Measurements from ENCODE around the gene CPB2. TPM values are rescaled to one million over a fixed set of nuclear protein-coding genes. Genes with fewer than 3 reads are reported as not detected.

Gene CPB2
- total and polyA plus RNA-seq, 2 of the 8 experiments (the other 6 are each of a cell fraction or from before 2014, with no cell fraction given) = not detected

- no peaks in the 10 kb centered on the region for H3K9me3 ChIP-seq (ENCODE audit: insufficient read depth in 2 of 2, low read depth in 1 of 2, low read length in 1 of 2)
- H3K23ac ChIP-seq (ENCODE audit: insufficient read length) = no peak overlapping the region
- H4K20me1 ChIP-seq (replicated peaks in 1 of 2; ENCODE audit: control insufficient read depth in 1 of 2, insufficient read depth in 2 of 2, low read length in 2 of 2) = no peaks in the 10 kb centered on the region
- no peaks in the 10 kb centered on the region for H3K79me2 ChIP-seq (ENCODE audit: control insufficient read depth in 1 of 2, insufficient read depth in 2 of 2, low read length in 2 of 2)
- H3K4ac ChIP-seq (replicated peaks; ENCODE audit: insufficient read length, low read depth, low read length) = no peak overlapping the region
- no peak for DNase-seq (ENCODE audit: low read depth in 1 of 2, low spot score in 2 of 2)
- no peak overlapping the region for H2BK120ac ChIP-seq (replicated peaks; ENCODE audit: low read depth, low read length)
- H4K91ac ChIP-seq (replicated peaks; ENCODE audit: insufficient read length, low read length) = no peak overlapping the region
- no peak overlapping the region for H4K5ac ChIP-seq (ENCODE audit: insufficient read length, low read depth, low read length)
- no peak overlapping the region for H3K27ac ChIP-seq (ENCODE audit: low read depth, low read length)
- H3K23me2 ChIP-seq (ENCODE audit: low read depth, low read length) = no peaks in the 10 kb centered on the region
- H3K4me1 ChIP-seq (replicated peaks in 1 of 4; ENCODE audit: control insufficient read depth in 3 of 4, insufficient read depth in 4 of 4, low read length in 3 of 4) = peaks cover 0 to under 1% (median 0%) of the 10 kb centered on the region in 4 experiments; a peak in 1 of 7 replicates
- H4K8ac ChIP-seq (ENCODE audit: extremely low read depth, insufficient read depth, low read length) = no peak overlapping the region
- no peak overlapping the region for H3K4me2 ChIP-seq (ENCODE audit: insufficient read depth in 1 of 2, low read depth in 2 of 2, low read length in 2 of 2)
- H3K27me3 ChIP-seq (replicated peaks in 1 of 4; ENCODE audit: control insufficient read depth in 3 of 4, extremely low read depth in 1 of 4, insufficient read depth in 3 of 4, low read length in 3 of 4) = no peaks in the 10 kb centered on the region
- no peak overlapping the region for H3K9ac ChIP-seq (replicated peaks in 1 of 4; ENCODE audit: extremely low read depth in 1 of 4, low read depth in 3 of 4, low read length in 3 of 4)
- no peak overlapping the region for H2BK20ac ChIP-seq (ENCODE audit: low read length)
- no peak overlapping the region for H2BK15ac ChIP-seq (ENCODE audit: low read length)
- H3K18ac ChIP-seq (ENCODE audit: extremely low read depth, low read length) = no peak overlapping the region
- TF ChIP-seq SAP30 (IDR thresholded peaks at IDR 0.05; ENCODE audit: insufficient read depth, insufficient replicate concordance, low read length) (no peak), CBX5 (IDR thresholded peaks at IDR 0.05; ENCODE audit: low read depth, low read length) (no peak), TAF1 (IDR thresholded peaks at IDR 0.05; ENCODE audit: low read depth, low read length) (no peak), CBX8 (IDR thresholded peaks at IDR 0.05; ENCODE audit: borderline replicate concordance, low read depth, low read length) (no peak), CEBPB (IDR thresholded peaks at IDR 0.05; ENCODE audit: low read depth, low read length) (no peak), RFX5 (IDR thresholded peaks at IDR 0.05; ENCODE audit: borderline replicate concordance, low read depth, low read length) (no peak), SIN3A (conservative IDR thresholded peaks at IDR 0.05 in 1 of 2, IDR thresholded peaks at IDR 0.05 in 1 of 2; ENCODE audit: low read depth in 1 of 2, low read length in 2 of 2) (no peak), SIRT6 (IDR thresholded peaks at IDR 0.05; ENCODE audit: low read length) (no peak), JUN (IDR thresholded peaks at IDR 0.05; ENCODE audit: low read depth, low read length) (no peak), USF2 (IDR thresholded peaks at IDR 0.05; ENCODE audit: low read length) (no peak), TAF7 (optimal IDR thresholded peaks at IDR 0.05; ENCODE audit: borderline replicate concordance, low read depth, low read length) (no peak), EP300 (IDR thresholded peaks at IDR 0.05; ENCODE audit: borderline replicate concordance in 1 of 2, low read depth in 2 of 2, low read length in 2 of 2) (no peak)
- no peaks in the 10 kb centered on the region for H3K79me1 ChIP-seq (ENCODE audit: low read depth, low read length)
- FAIRE-seq = no peak
- WGBS, 2 experiments (ENCODE audit: extremely low coverage in 1 of 2, insufficient coverage in 1 of 2, insufficient read length in 1 of 2, insufficient replicate concordance in 2 of 2, low coverage in 1 of 2, low lambda C conversion rate in 2 of 2, missing lambda C conversion rate in 1 of 2) = 84% methylated on average over 3 of the region's 3 CpGs; no CpG with 5 or more reads in 1 of the 2 experiments
- no peak overlapping the region for H2AK5ac ChIP-seq (ENCODE audit: low read depth, low read length)
- H3K14ac ChIP-seq (ENCODE audit: insufficient read length) = no peak overlapping the region
- no peak overlapping the region for H3K4me3 ChIP-seq (ENCODE audit: extremely low read depth in 1 of 4, insufficient read depth in 2 of 4, low read depth in 3 of 4, low read length in 4 of 4)
- no peak overlapping the region for H2AFZ ChIP-seq (ENCODE audit: low read length)
- no peak overlapping the region for H2BK12ac ChIP-seq (ENCODE audit: low read depth, low read length)
- H3K56ac ChIP-seq (replicated peaks; ENCODE audit: insufficient read length, low read depth, low read length) = no peak overlapping the region
- no peak overlapping the region for H2BK5ac ChIP-seq (ENCODE audit: low read depth, low read length)
- ChIA-PET POLR2A (ENCODE audit: partially characterized antibody) (no interaction called here), CTCF (ENCODE audit: partially characterized antibody) (interaction anchor here (0.6 to 1.9 kb wide), 2 partner anchors 9 to 66 kb away, joined by 3 to 8 read pairs; no protein-coding TSS in a partner anchor)
- H3K36me3 ChIP-seq (ENCODE audit: control insufficient read depth in 2 of 4, insufficient read depth in 4 of 4, low read length in 3 of 4) = no peaks in the 10 kb centered on the region
Observed at GRCh38 chr13:46129955-46130618, 25.3 kb upstream of the CPB2 start.

Data from H1 (cell line).